K562 (cell line): ENCODE results near the gene ZDHHC8. TPM values are rescaled to one million over a fixed set of nuclear protein-coding genes. Genes with fewer than 3 reads are reported as not detected.
A peak's percentile ranks its signal among the peaks of the same experiment; 100 is the strongest.

Source experiments
- ADNP ChIP-seq: fragments of 200-800 bp; sonication (Bioruptor generic); IDR thresholded peaks from 2 replicates; pipeline ENCODE4 v1.6.1; 2016; ENCODE audit warnings: missing genetic modification characterization, missing compliant biosample characterization
- CSDE1 ChIP-seq, 2 experiments: fragments of 450-650 bp; IDR thresholded peaks; 2 replicates each; pipeline ENCODE4 v1.6.1; 2016; ENCODE audit warnings: mild to moderate bottlenecking in 1 of 2
- CTBP1 ChIP-seq: fragments of 450-650 bp; IDR thresholded peaks from 2 replicates; pipeline ENCODE4 v1.6.1; 2016; ENCODE audit warnings: borderline replicate concordance
- DNMT1 ChIP-seq: fragments of 450-650 bp; IDR thresholded peaks from 2 replicates; pipeline ENCODE4 v1.6.1; 2016; ENCODE audit warnings: antibody characterized with exemption, mild to moderate bottlenecking
- ID3 ChIP-seq, 2 experiments: fragments of 250-450 bp in 1 of 2; fragments of 450-650 bp in 1 of 2; sonication (Bioruptor Pico) in 1 of 2; IDR thresholded peaks; 2 replicates each; pipeline versions ENCODE4 v1.6.1 to v1.8.0; 2016 to 2021; ENCODE audit warnings: mild to moderate bottlenecking in 2 of 2, moderate library complexity in 2 of 2, missing compliant biosample characterization in 1 of 2, missing genetic modification characterization in 1 of 2
- MCM7 ChIP-seq, 2 experiments: fragments of 450-650 bp; IDR thresholded peaks; 2 replicates each; pipeline ENCODE4 v1.6.1; 2016 to 2018
- RCOR1 ChIP-seq, 2 experiments: IDR thresholded peaks; 2 replicates each; pipeline ENCODE4 v1.6.1; 2012; ENCODE audit warnings: low read depth in 2 of 2, low read length in 2 of 2, borderline replicate concordance in 1 of 2, improper control_type of control experiment in 1 of 2
- RFX7 ChIP-seq: fragments of 250-450 bp; sonication (Bioruptor Pico); IDR thresholded peaks from 2 replicates; pipeline ENCODE4 v1.5.1; 2021; ENCODE audit warnings: mild to moderate bottlenecking
- SIX5 ChIP-seq, 2 experiments: IDR thresholded peaks; 2 replicates each; pipeline ENCODE4 v1.6.1; 2011; ENCODE audit warnings: low read length in 2 of 2, borderline replicate concordance in 1 of 2, low read depth in 1 of 2, mild to moderate bottlenecking in 1 of 2, moderate library complexity in 1 of 2; ENCODE audit not compliant: insufficient read depth in 1 of 2
- TAL1 ChIP-seq: fragments of 450-650 bp; IDR thresholded peaks from 2 replicates; pipeline ENCODE4 v1.6.1; 2016; ENCODE audit warnings: mild to moderate bottlenecking
- TCF7L2 ChIP-seq: fragments of 150-350 bp; IDR thresholded peaks from 2 replicates; pipeline ENCODE4 v1.6.1; 2016; ENCODE audit warnings: low read depth, mild to moderate bottlenecking, low read length, moderate library complexity
- TFAP4 ChIP-seq: sonication (generic); formaldehyde crosslinking; IDR thresholded peaks from 2 replicates; pipeline ENCODE4 v1.8.0; 2022; ENCODE audit warnings: missing genetic modification reagents, mild to moderate bottlenecking, moderate library complexity, borderline replicate concordance
- TGIF2 ChIP-seq: sonication (generic); formaldehyde crosslinking; IDR thresholded peaks from 2 replicates; pipeline ENCODE4 v1.8.1; 2022; ENCODE audit warnings: mild to moderate bottlenecking, missing genetic modification reagents, moderate library complexity
- YY1 ChIP-seq, 3 experiments: IDR thresholded peaks; 2 replicates each; pipeline ENCODE4 v1.6.1; 2011; ENCODE audit warnings: low read length in 2 of 3, mild to moderate bottlenecking in 2 of 3, moderate library complexity in 2 of 3, borderline replicate concordance in 1 of 3, control low read depth in 1 of 3, low read depth in 1 of 3; ENCODE audit not compliant: insufficient read depth in 3 of 3, insufficient replicate concordance in 2 of 3, control insufficient read depth in 1 of 3, insufficient read length in 1 of 3; ENCODE audit errors: extremely low read depth in 1 of 3
- ZBTB49 ChIP-seq: sonication (generic); formaldehyde crosslinking; IDR thresholded peaks from 2 replicates; pipeline ENCODE4 v1.8.0; 2022; ENCODE audit warnings: missing genetic modification reagents, mild to moderate bottlenecking, borderline replicate concordance
- ZFP30 ChIP-seq: fragments of 250-450 bp; sonication (Bioruptor Pico); IDR thresholded peaks from 2 replicates; pipeline ENCODE4 v1.8.0; 2022; ENCODE audit warnings: moderate library complexity, mild to moderate bottlenecking, inconsistent platforms, borderline replicate concordance
- ZNF165 ChIP-seq: fragments of 250-450 bp; sonication (Bioruptor Pico); IDR thresholded peaks from 2 replicates; pipeline ENCODE4 v1.4.0; 2020; ENCODE audit warnings: borderline replicate concordance
- ZNF324 ChIP-seq: fragments of 250-450 bp; sonication (Bioruptor Pico); IDR thresholded peaks from 2 replicates; pipeline ENCODE4 v1.4.0; 2020; ENCODE audit warnings: mild to moderate bottlenecking
- ZNF408 ChIP-seq: fragments of 250-450 bp; sonication (Bioruptor Pico); IDR thresholded peaks from 2 replicates; pipeline ENCODE4 v1.4.0; 2020; ENCODE audit warnings: low read depth, mild to moderate bottlenecking, moderate library complexity
- ZNF717 ChIP-seq: fragments of 250-450 bp; sonication (Bioruptor Pico); IDR thresholded peaks from 2 replicates; pipeline ENCODE4 v1.5.0; 2021
- ZSCAN29 ChIP-seq: fragments of 450-650 bp; IDR thresholded peaks from 2 replicates; pipeline ENCODE4 v1.6.1; 2017
- polyA plus RNA-seq, 8 experiments: library from polyadenylated mRNA; depleted of rRNA in 4 of 8; stranded (reverse) in 5 of 8; unstranded in 3 of 8; fragments of >200 nt; fragmentation: Nextera tagmentation in 2 of 8; fragmentation: Illumina TruSeq in 1 of 8; extraction: Ambion mirVana in 2 of 8; extraction: Trizol in 1 of 8; gene quantifications; 2 replicates each; pipeline versions ENCODE4 v1.2.1 to v1.2.3, GENCODE V29; 2011 to 2014; ENCODE audit warnings: inconsistent platforms in 1 of 8, missing spikeins in 1 of 8
- total RNA-seq, 7 experiments: library from RNA; depleted of rRNA in 6 of 7; stranded (reverse); fragments of >200 nt in 6 of 7; fragmentation: Illumina TruSeq in 2 of 7; extraction: Trizol in 2 of 7; gene quantifications; 2 replicates each; pipeline versions ENCODE4 v1.2.1 to v1.2.3, GENCODE V29; 2011 to 2021; ENCODE audit warnings: low replicate concordance in 1 of 7

The ZDHHC8 gene
- total and polyA plus RNA-seq, 9 of the 15 experiments (the other 6 are each of a cell fraction or from before 2014, with no cell fraction given), result 0.04 to 109 (median 16.4) TPM

GRCh38 chr22:20156611-20157429 is 25.2 kb downstream of the ZDHHC8 start (continued):
- peak; percentile 54 to 79; a peak in 3 of 4 replicates for TF ChIP-seq RCOR1 (IDR thresholded peaks at IDR 0.05; ENCODE audit: borderline replicate concordance in 1 of 2, low read depth in 2 of 2, low read length in 2 of 2)
- TF ChIP-seq TCF7L2, result 0 out of 2 replicates have a peak, but pooled peaks have one; percentile 13
- TF ChIP-seq DNMT1, result no peak
- TF ChIP-seq RFX7, result peak; percentile 86; the same call in 1 of the 2 replicates
- TF ChIP-seq CTBP1, result peak; percentile 94
- peak; percentile 76; the same call in 1 of the 2 replicates for TF ChIP-seq ZNF717 (CRISPR knock-in tag)
- no peak for TF ChIP-seq TAL1
- TF ChIP-seq TFAP4, result peak; percentile 95
- TF ChIP-seq ADNP (tag), result no peak
- TF ChIP-seq ZNF324 (CRISPR knock-in tag), result no peak
- peak in 1 of 3 experiments; percentile 21 for TF ChIP-seq YY1 (IDR thresholded peaks at IDR 0.05; ENCODE audit: borderline replicate concordance in 1 of 3, control insufficient read depth in 1 of 3, extremely low read depth in 1 of 3, insufficient read depth in 3 of 3, insufficient read length in 1 of 3, insufficient replicate concordance in 2 of 3, low read depth in 1 of 3, low read length in 2 of 3)
- no peak for TF ChIP-seq ZSCAN29
- no peak for TF ChIP-seq ZNF408 (CRISPR knock-in tag)
- no peak for TF ChIP-seq TGIF2 (CRISPR knock-in tag)
- no peak for TF ChIP-seq SIX5 (IDR thresholded peaks at IDR 0.05; ENCODE audit: borderline replicate concordance in 1 of 2, insufficient read depth in 1 of 2, low read depth in 1 of 2, low read length in 2 of 2)
- TF ChIP-seq MCM7 (IDR thresholded peaks at IDR 0.05), result no peak
- 0 out of 2 replicates have a peak, but pooled peaks have one; percentile 75 for TF ChIP-seq ZNF165
- TF ChIP-seq ZFP30 (CRISPR knock-in tag), result no peak
- peak; percentile 4; the same call in 1 of the 2 replicates for TF ChIP-seq ID3 (CRISPR knock-in tag; IDR thresholded peaks at IDR 0.05)
- peak; percentile 72; the same call in 1 of the 2 replicates for TF ChIP-seq ID3 (tag; IDR thresholded peaks at IDR 0.05)
- no peak for TF ChIP-seq CSDE1 (IDR thresholded peaks at IDR 0.05)
- 0 out of 2 replicates have a peak, but pooled peaks have one; percentile 90 for TF ChIP-seq ZBTB49 (CRISPR knock-in tag)
